ENCODE data around the gene SHISA2. TPM values are rescaled to one million over a fixed set of nuclear protein-coding genes. Genes with fewer than 3 reads are reported as not detected.

SHISA2 gene
- total RNA-seq, 4 donors from 2014 or later: 0.25 to 2.0 (median 1.1) TPM

GRCh38 chr13:26046639-26047038 is 5.2 kb downstream of the SHISA2 start:
- TF ChIP-seq CTCF (IDR thresholded peaks at IDR 0.05): no peak
- ATAC-seq (ENCODE audit: low FRiP score): no peak
- no peak for DNase-seq (ENCODE audit: low spot score)

DNA sequence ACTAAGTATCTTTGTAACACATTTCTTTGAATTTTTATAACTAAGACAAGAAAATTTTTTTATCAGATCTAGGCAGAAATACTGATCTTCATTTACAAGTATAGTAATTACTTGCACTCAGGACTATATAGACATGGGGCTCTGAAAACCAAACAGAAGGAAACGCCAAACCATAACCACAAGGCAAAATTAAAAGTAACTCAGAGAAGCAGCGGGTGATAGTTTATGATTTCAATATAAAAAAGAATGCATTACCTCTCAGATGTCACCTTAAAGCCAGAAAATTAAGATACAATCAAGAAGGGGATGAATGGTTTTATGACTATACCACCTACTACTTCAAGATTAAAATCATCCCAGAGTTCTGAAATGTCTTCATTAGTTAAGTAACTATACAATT is 6.7 kb downstream of the SHISA2 start:
- DNase-seq (ENCODE audit: low spot score): no peak
- ATAC-seq (ENCODE audit: low FRiP score): no peak
- TF ChIP-seq CTCF (IDR thresholded peaks at IDR 0.05): no peak

DNA sequence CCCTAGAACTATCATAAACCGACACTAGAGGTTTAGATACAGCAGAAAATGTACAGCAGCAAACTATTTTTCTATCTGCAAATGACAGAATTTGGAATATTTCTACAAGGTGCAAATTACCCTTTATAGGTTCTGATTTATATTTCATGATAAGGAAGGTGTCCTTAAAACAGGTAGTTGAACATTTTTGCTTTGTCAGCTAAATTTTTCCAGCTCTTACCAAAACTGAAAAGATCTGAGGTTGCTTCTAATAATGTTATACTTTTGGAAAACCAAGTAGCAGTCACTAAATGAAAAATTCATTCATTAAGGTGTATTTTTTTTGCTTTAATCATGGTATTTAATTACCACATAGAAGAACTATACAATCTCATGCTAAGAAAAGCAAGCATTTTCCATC is 9.0 kb downstream of the SHISA2 start:
- no peak for ATAC-seq (ENCODE audit: low FRiP score)
- TF ChIP-seq CTCF (IDR thresholded peaks at IDR 0.05): no peak

GRCh38 chr13:26041444-26041843 is 10.4 kb downstream of the SHISA2 start:
- DNase-seq (ENCODE audit: low spot score) (no peak), ATAC-seq (ENCODE audit: low FRiP score) (no peak)
- no peak for TF ChIP-seq CTCF (IDR thresholded peaks at IDR 0.05)

More for the DNA sequence above, 9.0 kb downstream of the SHISA2 start:
- DNase-seq (ENCODE audit: low spot score): no peak

DNA sequence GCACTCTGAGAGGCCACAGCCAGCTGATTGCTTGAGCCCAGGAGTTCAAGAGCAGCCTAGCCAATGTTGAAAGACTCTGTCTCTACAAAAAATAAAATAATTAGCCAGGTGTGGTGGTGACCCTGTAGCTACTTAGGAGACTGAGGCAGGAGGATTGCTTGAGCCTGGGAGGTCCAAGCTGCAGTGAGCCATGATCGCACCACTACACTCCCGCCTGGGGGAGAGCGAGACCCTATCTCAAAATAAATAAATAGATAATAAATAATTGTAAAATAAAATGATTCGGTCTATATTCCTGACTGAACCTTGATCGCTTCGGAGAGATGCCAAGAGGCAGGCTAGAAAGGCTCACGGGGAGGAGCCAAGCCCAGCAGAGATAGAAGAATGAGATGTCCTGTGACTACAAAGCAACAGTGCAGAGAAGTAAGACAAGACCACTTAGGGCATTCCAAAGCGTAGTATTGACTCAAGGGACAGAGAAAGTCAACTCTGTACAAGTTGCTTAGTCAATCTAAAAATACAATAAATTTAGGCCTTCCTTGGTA is 12.8 kb downstream of the SHISA2 start:
- DNase-seq (ENCODE audit: low spot score) (no peak), ATAC-seq (ENCODE audit: low FRiP score) (no peak)
- no peak for TF ChIP-seq CTCF (IDR thresholded peaks at IDR 0.05)

GRCh38 chr13:26037302-26037701 is 14.5 kb downstream of the SHISA2 start:
- ATAC-seq (ENCODE audit: low FRiP score): no peak
- no peak for TF ChIP-seq CTCF (IDR thresholded peaks at IDR 0.05)
- DNase-seq (ENCODE audit: low spot score): no peak

GRCh38 chr13:26036383-26036782 is 15.4 kb downstream of the SHISA2 start:
- ATAC-seq (ENCODE audit: low FRiP score) (no peak), DNase-seq (ENCODE audit: low spot score) (no peak)
- TF ChIP-seq CTCF (IDR thresholded peaks at IDR 0.05): no peak
